GM21528 (cell line): ENCODE results near the gene NSA2.

Experiments
- ATAC-seq: cut with Tn5 transposase; IDR thresholded peaks from one replicate; pipeline ENCODE4 v1.9.1; 2021; ENCODE audit warnings: mild to moderate bottlenecking, moderate library complexity; ENCODE audit not compliant: unreplicated experiment, low FRiP score

NSA2 gene

DNA sequence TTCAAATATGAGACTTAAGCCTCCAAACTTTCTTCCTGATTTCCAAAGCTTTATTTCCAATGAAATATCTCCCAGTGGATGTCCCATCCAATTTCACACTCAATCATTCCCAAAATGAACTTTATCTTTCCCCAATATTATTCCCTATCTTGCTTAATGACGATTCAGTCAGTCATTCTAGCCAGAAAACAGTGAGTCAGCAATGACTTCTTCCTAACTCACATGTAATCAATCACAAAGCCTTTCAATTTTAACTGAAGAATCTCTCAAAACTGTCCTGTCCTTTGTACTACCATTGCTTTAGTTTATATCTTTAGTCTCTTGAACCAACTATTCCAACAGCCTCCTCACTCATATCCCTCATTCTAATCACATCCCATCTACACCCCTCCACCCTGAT, 34.9 kb downstream of the NSA2 start:
- no peak for ATAC-seq

- ATAC-seq: no peak
Measured at GRCh38 chr5:74810915-74811314, 43.9 kb downstream of the NSA2 start.

GRCh38 chr5:74816875-74817274, 49.8 kb downstream of the NSA2 start:
- ATAC-seq: no peak

GRCh38 chr5:74822288-74822687, 55.2 kb downstream of the NSA2 start:
- ATAC-seq: no peak

DNA sequence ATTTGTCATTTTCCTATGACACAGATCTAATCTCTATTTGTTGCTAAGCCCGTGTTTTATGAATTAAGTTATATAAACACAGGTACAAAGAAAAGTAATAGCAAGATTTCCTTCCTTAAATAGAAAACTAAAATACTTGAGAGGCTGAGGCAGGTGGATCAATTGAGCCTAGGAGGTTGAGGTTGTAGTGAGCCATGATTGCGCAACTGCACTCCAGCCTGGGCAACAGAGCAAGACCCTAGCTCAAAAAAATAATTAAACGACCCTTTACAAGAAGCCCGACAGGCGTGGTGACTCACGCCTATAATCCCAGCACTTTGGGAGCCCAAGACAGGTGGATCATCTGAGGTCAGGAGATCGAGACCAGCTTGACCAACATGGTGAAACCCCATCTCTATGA, 62.4 kb downstream of the NSA2 start:
- no peak for ATAC-seq
